Thymus (tissue), 11 donors: ENCODE measurements around the gene GRM1. TPM values are rescaled to one million over a fixed set of nuclear protein-coding genes. Genes with fewer than 3 reads are reported as not detected.

Experiments used
- DNase-seq, 9 donors: peaks; one replicate each; pipeline ENCODE4 v3.0.0-alpha.2; 2013; ENCODE audit warnings: low spot score in 9 of 9, low read depth in 6 of 9, missing footprints in 1 of 9
- H3K27ac ChIP-seq, 2 donors: one replicate each; pipeline ENCODE4 v1.5.1; 2013; ENCODE audit warnings: control low read depth in 1 of 2, low read depth in 1 of 2, low read length in 1 of 2, mild to moderate bottlenecking in 1 of 2, moderate library complexity in 1 of 2
- H3K27me3 ChIP-seq, 2 donors: one replicate each; pipeline ENCODE4 v1.5.1; 2013; ENCODE audit warnings: low read length in 1 of 2; ENCODE audit not compliant: control insufficient read depth in 2 of 2, insufficient read depth in 1 of 2
- H3K36me3 ChIP-seq, 2 donors: one replicate each; pipeline ENCODE4 v1.5.1; 2013; ENCODE audit warnings: low read length in 1 of 2, mild to moderate bottlenecking in 1 of 2, moderate library complexity in 1 of 2; ENCODE audit not compliant: control insufficient read depth in 2 of 2, insufficient read depth in 2 of 2
- H3K4me1 ChIP-seq, 2 donors: one replicate each; pipeline ENCODE4 v1.5.1; 2013; ENCODE audit warnings: low read length in 2 of 2; ENCODE audit not compliant: control insufficient read depth in 2 of 2, insufficient read depth in 2 of 2
- H3K4me3 ChIP-seq, 2 donors: one replicate each; pipeline ENCODE4 v1.5.1; 2013; ENCODE audit warnings: low read length in 2 of 2, control low read depth in 1 of 2, mild to moderate bottlenecking in 1 of 2
- H3K9me3 ChIP-seq, 2 donors: one replicate each; pipeline ENCODE4 v1.5.1; 2013; ENCODE audit warnings: low read length in 1 of 2, mild to moderate bottlenecking in 1 of 2; ENCODE audit not compliant: control insufficient read depth in 2 of 2, insufficient read depth in 1 of 2
- WGBS: extraction: QIAGEN DNeasy Blood & Tissue Kit; methylation state at CpG from one replicate; pipeline ENCODE4 v1.1.7; 2013; 5-methylcytosine and 5-hydroxymethylcytosine counted together
- polyA plus RNA-seq: library from polyadenylated mRNA; stranded (reverse); fragments of 200-250 nt; gene quantifications from one replicate; pipeline ENCODE4 v1.2.3, GENCODE V29; 2013
- total RNA-seq: library from RNA; stranded (reverse); fragments of 120-200 nt; gene quantifications from one replicate; pipeline ENCODE4 v1.2.4, GENCODE V29; 2013
- donor health status: healthy.

Gene GRM1
- total and polyA plus RNA-seq, 2 donors: under 0.01 to 0.05 TPM

DNA sequence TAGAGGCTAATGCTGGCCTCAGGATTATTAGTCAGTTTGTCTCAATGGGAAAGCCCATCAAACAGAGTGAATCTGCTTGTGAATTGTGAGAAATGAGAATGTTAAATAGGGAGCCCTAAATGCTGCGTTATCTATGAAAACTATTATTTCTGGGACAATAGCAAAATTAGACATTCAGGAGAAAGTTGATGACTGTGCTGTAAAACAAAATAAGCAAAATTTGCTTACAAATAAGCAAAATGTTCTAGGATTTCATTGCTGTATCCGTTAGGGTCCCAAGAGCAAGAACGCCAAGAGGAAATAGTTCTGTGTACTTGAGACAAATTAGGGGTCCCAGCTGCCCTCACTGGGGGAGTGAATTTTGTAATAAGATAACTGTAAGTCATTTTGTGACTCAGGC, 455.5 kb downstream of the GRM1 start:
- Histone ChIP-seq H3K4me1 (no peaks in the 10 kb centered on the region), H3K36me3 (no peaks in the 10 kb centered on the region), H3K4me3 (no peak overlapping the region), H3K9me3 (no peaks in the 10 kb centered on the region), H3K27ac (no peak overlapping the region), H3K27me3 (no peaks in the 10 kb centered on the region)
- 95% methylated on average over 3 of the region's 3 CpGs for WGBS
- no peak for DNase-seq

Other genes with a start within 250 kb of the GRM1 start
- 2.6 TPM for gene FBXO30, start 214.3 kb upstream of the GRM1 start, total RNA-seq
- 5.7 TPM for gene FBXO30, start 214.3 kb upstream of the GRM1 start, polyA plus RNA-seq
- 17.1 TPM for gene SHPRH, start 64.7 kb upstream of the GRM1 start, total RNA-seq
- 5.9 TPM for gene SHPRH, start 64.7 kb upstream of the GRM1 start, polyA plus RNA-seq